ENCODE data around the gene TXNRD1.

TXNRD1 gene

GRCh38 chr12:104272938-104273337 is 57.4 kb downstream of the TXNRD1 start:
- no peak for TF ChIP-seq CTCF (IDR thresholded peaks at IDR 0.05; ENCODE audit: insufficient read depth, missing control alignments)
- FAIRE-seq (no peak), DNase-seq (ENCODE audit: insufficient read length, low spot score) (no peak)

DNA sequence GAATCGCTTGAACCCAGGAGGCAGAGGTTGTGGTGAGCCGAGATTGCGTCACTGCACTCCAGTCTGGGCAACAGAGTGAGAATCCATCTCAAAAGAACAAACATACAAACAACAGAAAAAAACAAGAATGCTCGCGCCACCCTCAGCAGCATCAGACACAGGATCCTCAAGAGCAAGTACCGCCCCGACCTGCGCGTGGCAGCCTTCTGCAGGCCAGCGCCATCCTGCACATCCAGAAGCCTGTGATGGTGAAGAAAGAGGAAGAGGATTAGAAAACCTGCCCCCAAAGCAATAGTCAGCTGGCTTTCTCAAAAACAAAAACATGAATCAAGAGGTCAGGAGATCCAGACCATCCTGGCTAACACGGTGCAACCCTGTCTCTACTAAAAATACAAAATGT is 57.9 kb downstream of the TXNRD1 start:
- FAIRE-seq (no peak), DNase-seq (ENCODE audit: insufficient read length, low spot score) (no peak)
- TF ChIP-seq CTCF (IDR thresholded peaks at IDR 0.05; ENCODE audit: insufficient read depth, missing control alignments): no peak

GRCh38 chr12:104274811-104275210 is 59.2 kb downstream of the TXNRD1 start:
- TF ChIP-seq CTCF (IDR thresholded peaks at IDR 0.05; ENCODE audit: insufficient read depth, missing control alignments): no peak
- FAIRE-seq: no peak
- DNase-seq (ENCODE audit: insufficient read length, low spot score): no peak

DNA sequence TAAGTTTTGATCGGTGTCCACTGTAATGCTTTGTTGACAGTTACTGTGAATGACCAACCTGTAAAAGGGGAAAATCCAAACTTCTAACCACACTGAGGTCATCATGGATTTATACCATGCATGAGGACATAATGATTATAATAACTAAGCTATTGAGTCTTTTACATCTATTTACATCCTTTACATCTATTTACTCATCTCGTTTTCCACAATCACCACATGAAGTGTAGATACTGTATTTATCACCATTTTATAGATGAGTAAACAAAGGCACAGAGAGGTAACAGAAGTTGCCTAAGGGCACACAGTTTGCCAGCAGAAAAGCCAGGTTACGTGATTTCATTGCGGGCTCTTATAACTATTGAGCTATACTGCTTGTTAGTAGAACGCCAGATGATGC is 60.1 kb downstream of the TXNRD1 start:
- DNase-seq (ENCODE audit: insufficient read length, low spot score) (no peak), FAIRE-seq (no peak)
- no peak for TF ChIP-seq CTCF (IDR thresholded peaks at IDR 0.05; ENCODE audit: insufficient read depth, missing control alignments)

DNA sequence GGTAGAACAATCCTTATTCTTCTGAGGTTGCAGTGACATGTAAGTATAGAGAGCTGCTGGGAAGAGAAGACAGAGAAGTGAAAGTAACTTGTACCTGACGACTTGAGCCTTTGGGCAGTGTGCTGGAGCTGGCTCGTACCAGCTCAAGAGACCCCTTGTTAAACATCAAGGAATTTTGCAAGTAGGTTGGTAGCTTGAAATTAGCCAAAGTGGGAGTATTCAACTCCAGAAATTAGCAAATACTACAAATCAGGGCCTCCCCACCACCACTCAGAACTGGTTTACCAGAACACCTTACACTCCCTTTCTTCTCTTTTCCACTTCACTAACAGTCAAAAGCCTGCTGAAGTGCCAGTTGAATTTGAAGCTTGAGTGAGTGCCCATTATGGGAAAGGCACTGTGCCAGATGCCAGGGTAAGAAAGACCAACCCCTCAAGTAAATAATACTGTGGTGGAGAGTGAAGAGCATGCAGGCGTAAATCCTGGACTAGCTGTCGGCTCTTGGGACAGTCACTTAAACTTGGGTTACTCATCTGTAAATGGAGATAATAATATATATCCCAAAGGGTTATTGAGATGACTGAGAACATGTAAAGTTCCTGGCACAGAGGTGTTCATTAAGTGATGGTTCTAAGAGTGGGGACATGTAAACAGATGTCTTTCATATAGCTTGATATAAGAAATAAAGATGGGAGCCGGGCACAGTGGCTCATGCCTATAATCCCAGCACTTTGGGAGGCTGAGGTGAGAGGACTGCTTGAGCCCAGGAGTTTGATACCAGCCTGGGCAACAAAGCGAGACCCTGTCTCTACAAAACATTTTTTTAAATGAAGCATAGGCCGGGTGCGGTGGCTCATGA is 60.9 kb downstream of the TXNRD1 start:
- FAIRE-seq (no peak), DNase-seq (ENCODE audit: insufficient read length, low spot score) (no peak)

DNA sequence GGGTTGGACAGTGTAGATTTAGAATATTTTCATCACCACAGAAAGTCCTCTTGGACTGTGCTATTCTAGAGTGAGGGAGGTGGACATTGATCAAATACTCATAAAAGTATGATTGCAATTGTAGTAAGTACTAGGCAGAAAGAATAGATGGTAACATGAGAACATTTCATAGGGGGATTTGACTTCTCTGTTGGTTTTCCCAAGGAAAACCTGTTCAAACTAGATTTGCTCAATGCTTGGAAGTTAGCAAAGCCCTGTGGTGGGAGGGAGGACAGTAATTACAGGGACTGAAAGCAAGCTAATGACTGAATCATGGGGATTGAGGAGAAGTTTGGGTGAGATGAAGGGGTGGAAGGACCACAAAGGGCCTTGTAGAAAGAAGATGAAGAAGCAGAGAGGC is 63.6 kb downstream of the TXNRD1 start:
- TF ChIP-seq CTCF (IDR thresholded peaks at IDR 0.05; ENCODE audit: insufficient read depth, missing control alignments): no peak
- no peak for DNase-seq (ENCODE audit: insufficient read length, low spot score)
- FAIRE-seq: no peak

More for the DNA sequence above, 60.9 kb downstream of the TXNRD1 start:
- TF ChIP-seq CTCF (IDR thresholded peaks at IDR 0.05; ENCODE audit: insufficient read depth, missing control alignments): no peak

DNA sequence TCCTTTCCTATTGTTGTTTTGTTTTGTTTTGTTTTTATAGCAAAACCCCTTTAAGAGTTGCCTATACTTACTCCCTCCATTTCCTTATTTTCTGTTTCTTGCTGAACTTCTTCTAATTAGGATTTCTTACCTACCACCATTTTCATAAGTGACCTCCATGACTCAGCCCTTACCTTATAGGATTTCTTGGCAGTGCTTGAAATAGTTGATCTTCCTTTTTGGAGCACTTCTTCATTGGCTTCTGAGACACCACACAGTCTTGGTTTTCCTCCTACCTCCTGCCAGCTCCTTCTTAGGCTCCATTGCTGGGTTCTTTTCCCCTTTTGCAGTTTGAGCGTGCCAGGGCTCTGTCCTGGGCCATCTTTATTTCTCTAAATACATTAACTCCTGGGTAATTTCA is 64.5 kb downstream of the TXNRD1 start:
- TF ChIP-seq CTCF (IDR thresholded peaks at IDR 0.05; ENCODE audit: insufficient read depth, missing control alignments): no peak
- FAIRE-seq (no peak), DNase-seq (ENCODE audit: insufficient read length, low spot score) (no peak)

All from D721Med (cell line).